Colonic mucosa (tissue), 4 donors: ENCODE measurements around the gene H1-8. TPM values are rescaled to one million over a fixed set of nuclear protein-coding genes. Genes with fewer than 3 reads are reported as not detected.

ENCODE experiments used
- DNase-seq: peaks from one replicate; pipeline ENCODE4 v3.0.0-alpha.2; 2020
- H3K27ac ChIP-seq: fragments of 200-600 bp; one replicate; pipeline ENCODE4 v1.8.0; 2021
- H3K27me3 ChIP-seq: fragments of 200-600 bp; one replicate; pipeline ENCODE4 v1.8.0; 2021
- H3K36me3 ChIP-seq: fragments of 200-600 bp; one replicate; pipeline ENCODE4 v1.8.0; 2021
- H3K4me1 ChIP-seq: fragments of 200-600 bp; one replicate; pipeline ENCODE4 v1.8.0; 2021; ENCODE audit warnings: mild to moderate bottlenecking
- H3K4me3 ChIP-seq: fragments of 200-600 bp; one replicate; pipeline ENCODE4 v1.8.0; 2021
- H3K9ac ChIP-seq, 2 donors: one replicate each; pipeline ENCODE4 v1.7.0; 2013; ENCODE audit warnings: control low read depth in 2 of 2, low read depth in 2 of 2, low read length in 2 of 2
- H3K9me3 ChIP-seq: fragments of 200-600 bp; one replicate; pipeline ENCODE4 v1.8.0; 2021
- CTCF ChIP-seq: fragments of 200-600 bp; IDR thresholded peaks from one replicate; pipeline ENCODE4 v1.8.0; 2022; ENCODE audit warnings: antibody characterized with exemption, mild to moderate bottlenecking
- intact Hi-C: fragments of 100-400 bp; cut with DNase I; formaldehyde crosslinking; loops from one replicate; pipeline ENCODE4 v1.14.1; 2022
- total RNA-seq, 2 donors: library from RNA; stranded (reverse); fragmentation: NEBNext Ultra II Directional in 1 of 2; extraction: Animal tissue kit (Norgen Biotek cat#: 25700) in 1 of 2; gene quantifications; one replicate each; pipeline ENCODE4 v1.2.1, GENCODE V29; 2021
- donor health status: healthy.
- donor health status: DM: no; HTN: no; CAD: no.
- donor health status: DM: no; HTN: no; CAD: no.

Gene H1-8
- total RNA-seq, 2 donors from 2014 or later = not detected

GRCh38 chr3:129559565-129560079 lies 16.6 kb downstream of the H1-8 start:
- Histone ChIP-seq H3K4me3 (no peak overlapping the region), H3K27ac (no peak overlapping the region), H3K4me1 (no peaks in the 10 kb centered on the region), H3K9ac (no peak overlapping the region), H3K9me3 (no peaks in the 10 kb centered on the region), H3K27me3 (no peaks in the 10 kb centered on the region), H3K36me3 (no peaks in the 10 kb centered on the region)
- intact Hi-C loops = no loop called here
- no peak for TF ChIP-seq CTCF
- no peak for DNase-seq

DNA sequence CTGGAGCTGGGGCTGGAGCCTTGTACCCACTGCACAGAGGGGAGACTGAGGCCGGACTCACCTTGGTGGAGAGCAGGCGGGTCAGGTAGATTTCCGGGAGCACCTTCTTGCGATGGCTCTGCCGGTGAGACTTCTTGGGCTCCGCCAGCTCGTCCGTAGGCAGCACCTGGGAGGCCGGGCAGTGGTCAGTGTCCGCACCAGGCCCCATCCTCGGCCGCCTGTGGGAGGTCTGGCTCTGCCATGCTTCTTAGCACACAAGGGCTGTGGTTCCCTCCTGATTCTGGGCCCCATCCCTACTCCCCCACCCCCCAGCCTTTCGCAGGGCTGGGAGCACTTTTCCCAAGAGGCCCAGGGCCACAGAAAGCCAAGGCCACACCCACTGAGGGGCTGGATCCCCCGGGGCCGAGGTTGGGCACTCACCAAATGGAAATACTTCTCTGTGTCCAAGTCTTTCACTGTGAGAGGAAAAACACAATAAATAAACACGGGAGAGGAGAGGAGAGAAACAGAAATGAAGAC lies 17.4 kb downstream of the H1-8 start:
- Histone ChIP-seq H3K27ac (peak overlapping the region; percentile 55), H3K9ac (peak overlapping the region in 1 of 2 donors; percentile 0), H3K4me1 (no peaks in the 10 kb centered on the region), H3K36me3 (no peaks in the 10 kb centered on the region), H3K27me3 (no peaks in the 10 kb centered on the region), H3K4me3 (no peak overlapping the region), H3K9me3 (no peaks in the 10 kb centered on the region)
- DNase-seq = peak; percentile 48
- TF ChIP-seq CTCF = no peak
- intact Hi-C loops = no loop called here

GRCh38 chr3:129560911-129561594 lies 18.1 kb downstream of the H1-8 start:
- no peak for TF ChIP-seq CTCF
- intact Hi-C loops = no loop called here
- peak overlapping the region; percentile 55 for H3K27ac ChIP-seq
- H3K27me3 ChIP-seq = no peaks in the 10 kb centered on the region
- no peaks in the 10 kb centered on the region for H3K9me3 ChIP-seq
- no peak overlapping the region for H3K4me3 ChIP-seq
- H3K36me3 ChIP-seq = no peaks in the 10 kb centered on the region
- peak overlapping the region; percentile 0 to 38 for H3K9ac ChIP-seq
- no peaks in the 10 kb centered on the region for H3K4me1 ChIP-seq
- DNase-seq = peak; percentile 65

DNA sequence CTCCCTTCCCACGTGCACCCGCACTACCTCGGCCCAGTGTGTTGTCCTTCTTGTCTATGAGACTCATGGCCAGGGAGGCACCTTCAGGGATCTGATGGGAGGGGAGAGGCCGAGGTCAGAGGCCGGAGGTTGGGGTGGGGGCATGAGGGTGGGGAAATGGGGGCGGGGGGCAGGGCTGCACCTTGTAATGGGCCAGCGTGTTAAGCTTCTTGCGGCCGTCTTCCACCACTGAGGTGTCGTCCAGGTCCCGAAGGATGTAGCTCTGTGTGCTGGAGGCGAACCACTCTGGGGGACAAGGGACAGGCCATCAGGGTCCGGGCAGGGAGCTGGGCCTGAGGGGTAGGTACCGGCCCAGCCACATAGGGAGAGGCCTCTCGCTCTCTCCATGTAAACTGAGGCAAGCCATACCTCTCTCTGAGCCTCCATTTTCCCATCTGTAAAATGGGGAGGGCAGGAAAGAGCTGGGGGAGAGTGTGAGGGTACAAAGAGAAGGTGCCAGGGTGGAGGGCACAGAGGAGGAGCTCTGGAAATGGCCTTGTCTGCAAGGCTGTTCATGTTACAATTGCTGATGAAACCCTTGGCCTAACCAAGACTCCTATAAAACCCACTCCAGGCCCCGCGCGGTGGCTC lies 18.8 kb downstream of the H1-8 start:
- no peak for DNase-seq
- intact Hi-C loops = no loop called here
- no peaks in the 10 kb centered on the region for H3K27me3 ChIP-seq
- no peaks in the 10 kb centered on the region for H3K4me1 ChIP-seq
- no peak for TF ChIP-seq CTCF
- peak overlapping the region; percentile 55 for H3K27ac ChIP-seq
- H3K4me3 ChIP-seq = no peak overlapping the region
- H3K36me3 ChIP-seq = no peaks in the 10 kb centered on the region
- H3K9me3 ChIP-seq = no peaks in the 10 kb centered on the region
- H3K9ac ChIP-seq = no peak overlapping the region

DNA sequence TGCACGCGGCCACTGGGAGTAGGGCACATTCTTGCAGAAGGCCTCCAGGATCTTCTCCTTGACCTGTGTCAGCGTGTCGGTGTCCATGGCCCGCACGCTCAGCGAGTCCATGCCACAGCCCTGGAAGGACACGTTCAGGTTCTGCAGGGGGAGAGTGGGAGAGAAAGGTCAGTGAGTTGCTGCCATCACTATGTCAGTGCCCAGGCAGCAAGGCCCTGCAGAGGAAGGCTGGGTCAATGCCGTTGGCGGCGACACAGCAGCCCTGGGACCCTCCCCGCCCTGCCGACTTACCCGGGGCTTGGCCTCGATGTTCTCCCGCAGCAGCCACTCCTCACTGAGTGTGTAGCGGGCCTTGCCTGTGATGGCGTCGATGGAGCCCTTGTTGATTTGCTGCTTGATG lies 19.8 kb downstream of the H1-8 start:
- no peak for DNase-seq
- Histone ChIP-seq H3K4me1 (no peaks in the 10 kb centered on the region), H3K36me3 (no peaks in the 10 kb centered on the region), H3K27ac (no peak overlapping the region), H3K4me3 (no peak overlapping the region), H3K9me3 (no peaks in the 10 kb centered on the region), H3K27me3 (no peaks in the 10 kb centered on the region), H3K9ac (no peak overlapping the region)
- intact Hi-C loops = no loop called here
- no peak for TF ChIP-seq CTCF
